Hepatocyte (in vitro differentiated cells): ENCODE measurements around the gene BEND5.

ENCODE experiments used
- EZH2 ChIP-seq: fragments of 200-600 bp; sonication (generic); IDR thresholded peaks from 2 replicates; pipeline ENCODE4 v1.6.1; 2016; ENCODE audit warnings: antibody characterized with exemption, mild to moderate bottlenecking, borderline replicate concordance
- EZH2phosphoT487 ChIP-seq: fragments of 200-600 bp; sonication (generic); IDR thresholded peaks from one replicate; pipeline ENCODE4 v1.6.1; 2018; ENCODE audit warnings: antibody characterized with exemption, mild to moderate bottlenecking, low read depth, moderate library complexity; ENCODE audit not compliant: unreplicated experiment, severe bottlenecking

GRCh38 chr1:48686159-48686558 lies 90.5 kb downstream of the BEND5 start:
- no peak for TF ChIP-seq EZH2
- no peak for TF ChIP-seq EZH2phosphoT487
